SK-N-SH (cell line): ENCODE measurements around the gene TULP3. TPM values are rescaled to one million over a fixed set of nuclear protein-coding genes. Genes with fewer than 3 reads are reported as not detected.

ENCODE experiments used
- CTCF ChIA-PET: fragments of 300-600, 350-600 bp; formaldehyde crosslinking; extraction: SDS; loops from one replicate; lab custom pipeline; 2021; lab: Yijun Ruan, JAX
- POLR2A ChIA-PET: fragments of 350-600 bp; sonication (Branson Sonifier 250); formaldehyde crosslinking; extraction: SDS; loops from one replicate; lab custom pipeline; 2020; ENCODE audit warnings: antibody characterized with exemption, inconsistent platforms; lab: Yijun Ruan, JAX
- DNase-seq: peaks from one replicate; pipeline ENCODE4 v3.0.0; 2012
- H2AFZ ChIP-seq: fragments of 200-600 bp; sonication (generic); 2 replicates; pipeline ENCODE4 v1.8.1; 2016; ENCODE audit warnings: antibody characterized with exemption, mild to moderate bottlenecking, low read depth
- H3F3A ChIP-seq: fragments of 200-600 bp; sonication (generic); replicated peaks from 2 replicates; pipeline ENCODE3; 2016; ENCODE audit warnings: antibody characterized with exemption, mild to moderate bottlenecking; ENCODE audit not compliant: insufficient read depth
- H3K27ac ChIP-seq, 2 experiments: fragments of 200-500 bp in 1 of 2; fragments of 200-600 bp in 1 of 2; sonication (Bioruptor generic) in 1 of 2; sonication (generic), shearing (Covaris generic) in 1 of 2; 2 replicates each; pipeline versions ENCODE4 v1.5.1 to v1.6.1; 2014 to 2016; ENCODE audit warnings: low read depth in 2 of 2, inconsistent platforms in 1 of 2, low read length in 1 of 2, mild to moderate bottlenecking in 1 of 2, mixed read lengths in 1 of 2
- H3K27me3 ChIP-seq: fragments of 200-600 bp; sonication (generic), shearing (Covaris generic); 2 replicates; pipeline ENCODE4 v1.6.1; 2016; ENCODE audit warnings: mixed run types; ENCODE audit not compliant: insufficient read depth
- H3K36me3 ChIP-seq, 2 experiments: fragments of 200-500 bp in 1 of 2; fragments of 200-600 bp in 1 of 2; sonication (Bioruptor generic) in 1 of 2; sonication (generic) in 1 of 2; replicated peaks in 1 of 2; 2 replicates each; pipeline versions ENCODE3 to v1.5.1; 2014 to 2016; ENCODE audit warnings: low read length in 1 of 2, mild to moderate bottlenecking in 1 of 2; ENCODE audit not compliant: insufficient read depth in 2 of 2, control insufficient read depth in 1 of 2
- H3K4me1 ChIP-seq, 2 experiments: fragments of 200-500 bp in 1 of 2; fragments of 200-600 bp in 1 of 2; sonication (Bioruptor generic) in 1 of 2; sonication (generic), shearing (Covaris generic) in 1 of 2; 2 replicates each; pipeline versions ENCODE4 v1.5.1 to v1.6.1; 2014 to 2016; ENCODE audit warnings: low read depth in 1 of 2, low read length in 1 of 2, mixed run types in 1 of 2; ENCODE audit not compliant: insufficient read depth in 2 of 2, control insufficient read depth in 1 of 2
- H3K4me2 ChIP-seq: fragments of 200-600 bp; sonication (generic), shearing (Covaris generic); 2 replicates; pipeline ENCODE4 v1.6.1; 2017; ENCODE audit warnings: mixed run types
- H3K4me3 ChIP-seq, 2 experiments: fragments of 200-500 bp in 1 of 2; fragments of 200-600 bp in 1 of 2; sonication (Bioruptor generic) in 1 of 2; sonication (generic), shearing (Covaris generic) in 1 of 2; 2 replicates each; pipeline versions ENCODE4 v1.5.1 to v1.8.1; 2014 to 2016; ENCODE audit warnings: low read depth in 2 of 2, inconsistent platforms in 1 of 2, low read length in 1 of 2, mild to moderate bottlenecking in 1 of 2, mixed read lengths in 1 of 2, moderate library complexity in 1 of 2
- H3K79me2 ChIP-seq: fragments of 200-600 bp; sonication (generic); 2 replicates; pipeline ENCODE4 v1.8.1; 2017; ENCODE audit warnings: mild to moderate bottlenecking; ENCODE audit not compliant: insufficient read depth
- H3K9ac ChIP-seq: fragments of 200-600 bp; sonication (generic); 2 replicates; pipeline ENCODE4 v1.6.1; 2017; ENCODE audit warnings: mixed run types
- H3K9me2 ChIP-seq: fragments of 200-600 bp; sonication (generic); 2 replicates; pipeline ENCODE4 v1.6.1; 2017; ENCODE audit warnings: mixed run types
- H3K9me3 ChIP-seq: fragments of 200-600 bp; sonication (generic); 2 replicates; pipeline ENCODE4 v1.6.1; 2017; ENCODE audit warnings: mixed run types, mild to moderate bottlenecking, moderate library complexity
- H4K20me1 ChIP-seq: fragments of 200-600 bp; sonication (generic); 2 replicates; pipeline ENCODE4 v1.6.1; 2017; ENCODE audit warnings: mild to moderate bottlenecking, mixed run types; ENCODE audit not compliant: insufficient read depth
- ELF1 ChIP-seq: IDR thresholded peaks from 2 replicates; pipeline ENCODE4 v1.4.0; 2012
- EP300 ChIP-seq, 2 experiments: IDR thresholded peaks; 2 replicates each; pipeline versions ENCODE4 v1.4.0 to v1.6.1; 2012; ENCODE audit warnings: borderline replicate concordance in 1 of 2, low read depth in 1 of 2, low read length in 1 of 2
- FOXM1 ChIP-seq: IDR thresholded peaks from 2 replicates; pipeline ENCODE4 v1.4.0; 2012; ENCODE audit warnings: low read depth, mild to moderate bottlenecking
- GATA2 ChIP-seq: sonication (generic); formaldehyde crosslinking; IDR thresholded peaks from 2 replicates; pipeline ENCODE4 v1.5.0; 2020; ENCODE audit warnings: mild to moderate bottlenecking, missing genetic modification reagents
- JUND ChIP-seq: IDR thresholded peaks from 2 replicates; pipeline ENCODE4 v1.4.0; 2012
- NFIC ChIP-seq: IDR thresholded peaks from 2 replicates; pipeline ENCODE4 v1.4.0; 2012; ENCODE audit warnings: borderline replicate concordance
- NRF1 ChIP-seq: IDR thresholded peaks from 2 replicates; pipeline ENCODE4 v1.6.1; 2012; ENCODE audit warnings: low read depth, mild to moderate bottlenecking, low read length
- RAD21 ChIP-seq: IDR thresholded peaks from 2 replicates; pipeline ENCODE4 v1.6.1; 2012; ENCODE audit warnings: mild to moderate bottlenecking, low read length
- RFX5 ChIP-seq: IDR thresholded peaks from 2 replicates; pipeline ENCODE4 v1.6.1; 2012; ENCODE audit warnings: mild to moderate bottlenecking, improper control_type of control experiment, low read length
- TEAD4 ChIP-seq: IDR thresholded peaks from 2 replicates; pipeline ENCODE4 v1.4.0; 2012; ENCODE audit warnings: mild to moderate bottlenecking, borderline replicate concordance; ENCODE audit not compliant: insufficient read depth
- YY1 ChIP-seq: IDR thresholded peaks from 2 replicates; pipeline ENCODE4 v1.4.0; 2012; ENCODE audit warnings: low read depth, mild to moderate bottlenecking
- WGBS: methylation state at CpG from one replicate; pipeline ENCODE4 v1.1.6; 2017; ENCODE audit warnings: low lambda C conversion rate; 5-methylcytosine and 5-hydroxymethylcytosine counted together
- polyA plus RNA-seq, 3 experiments: library from polyadenylated mRNA; depleted of rRNA; stranded (reverse); fragments of >200 nt; gene quantifications; 2 replicates each; pipeline ENCODE4 v1.2.3, GENCODE V29; 2012
- TF ChIP-seq, protein P1 (sequence below): IDR thresholded peaks from 2 replicates; pipeline ENCODE4 v1.6.1; 2012; ENCODE audit warnings: mild to moderate bottlenecking, low read depth, low read length, moderate library complexity
- TF ChIP-seq, protein P2 (sequence below): IDR thresholded peaks from 2 replicates; pipeline ENCODE4 v1.4.0; 2012; ENCODE audit warnings: low read depth, borderline replicate concordance
- TF ChIP-seq, protein P3 (sequence below): IDR thresholded peaks from 2 replicates; pipeline ENCODE4; 2012
- TF ChIP-seq, protein P4 (sequence below): IDR thresholded peaks from 2 replicates; pipeline ENCODE4 v1.4.0; 2012; ENCODE audit warnings: low read depth, borderline replicate concordance
- TF ChIP-seq, protein P5 (sequence below): fragments of 150-350 bp; IDR thresholded peaks from 2 replicates; pipeline ENCODE4 v1.6.1; 2016; ENCODE audit warnings: mild to moderate bottlenecking, low read depth, low read length

The TULP3 gene
- polyA plus RNA-seq, 1 of the 3 experiments (the other 2 are of a cell fraction), result 22.6 TPM

DNA sequence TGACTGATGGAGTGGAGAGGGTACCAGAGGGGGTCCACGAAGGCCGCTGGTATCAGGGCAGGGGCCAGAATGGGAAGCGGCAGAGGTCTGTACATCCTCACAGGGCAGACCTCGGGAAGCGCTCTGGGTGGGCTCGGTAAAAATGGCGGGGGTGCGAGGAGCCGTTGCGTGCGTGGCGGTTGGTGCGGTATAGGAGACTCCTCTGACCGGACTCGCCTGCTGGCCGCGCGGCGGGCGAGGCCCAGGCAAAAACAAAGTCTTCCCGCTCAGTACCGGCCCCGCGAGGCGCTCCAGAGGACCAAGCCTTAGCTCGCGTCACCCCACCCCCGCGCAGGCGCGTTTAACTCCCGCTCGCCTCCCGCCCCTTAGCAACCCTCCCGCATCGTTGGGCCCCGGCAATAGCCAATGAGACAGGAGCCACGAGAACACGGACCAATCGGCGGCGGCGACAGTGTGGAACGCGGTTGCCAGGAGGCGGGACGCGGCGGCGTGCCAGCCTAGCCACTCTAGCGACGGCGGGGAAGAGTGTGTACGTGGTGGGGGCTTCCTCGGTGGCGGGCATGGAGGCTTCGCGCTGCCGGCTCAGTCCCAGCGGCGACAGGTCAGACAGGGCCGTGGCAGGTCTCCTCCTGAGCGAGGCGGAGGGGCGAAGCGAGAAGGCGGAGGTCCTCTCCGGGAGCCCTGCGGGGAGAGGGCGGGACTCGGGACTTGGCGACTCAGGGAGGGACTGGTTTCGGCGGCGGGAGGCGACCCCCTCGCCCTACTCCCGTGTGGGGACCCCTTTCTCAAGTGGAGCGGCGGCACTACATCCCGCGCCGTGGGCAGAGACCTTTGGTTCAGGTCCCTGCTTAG is at the start of gene TULP3 (continued):
- TF ChIP-seq TEAD4 (no peak), GATA2 (no peak), FOXM1 (no peak), NFIC (peak; percentile 78)
- TF ChIP-seq, protein P1, sequence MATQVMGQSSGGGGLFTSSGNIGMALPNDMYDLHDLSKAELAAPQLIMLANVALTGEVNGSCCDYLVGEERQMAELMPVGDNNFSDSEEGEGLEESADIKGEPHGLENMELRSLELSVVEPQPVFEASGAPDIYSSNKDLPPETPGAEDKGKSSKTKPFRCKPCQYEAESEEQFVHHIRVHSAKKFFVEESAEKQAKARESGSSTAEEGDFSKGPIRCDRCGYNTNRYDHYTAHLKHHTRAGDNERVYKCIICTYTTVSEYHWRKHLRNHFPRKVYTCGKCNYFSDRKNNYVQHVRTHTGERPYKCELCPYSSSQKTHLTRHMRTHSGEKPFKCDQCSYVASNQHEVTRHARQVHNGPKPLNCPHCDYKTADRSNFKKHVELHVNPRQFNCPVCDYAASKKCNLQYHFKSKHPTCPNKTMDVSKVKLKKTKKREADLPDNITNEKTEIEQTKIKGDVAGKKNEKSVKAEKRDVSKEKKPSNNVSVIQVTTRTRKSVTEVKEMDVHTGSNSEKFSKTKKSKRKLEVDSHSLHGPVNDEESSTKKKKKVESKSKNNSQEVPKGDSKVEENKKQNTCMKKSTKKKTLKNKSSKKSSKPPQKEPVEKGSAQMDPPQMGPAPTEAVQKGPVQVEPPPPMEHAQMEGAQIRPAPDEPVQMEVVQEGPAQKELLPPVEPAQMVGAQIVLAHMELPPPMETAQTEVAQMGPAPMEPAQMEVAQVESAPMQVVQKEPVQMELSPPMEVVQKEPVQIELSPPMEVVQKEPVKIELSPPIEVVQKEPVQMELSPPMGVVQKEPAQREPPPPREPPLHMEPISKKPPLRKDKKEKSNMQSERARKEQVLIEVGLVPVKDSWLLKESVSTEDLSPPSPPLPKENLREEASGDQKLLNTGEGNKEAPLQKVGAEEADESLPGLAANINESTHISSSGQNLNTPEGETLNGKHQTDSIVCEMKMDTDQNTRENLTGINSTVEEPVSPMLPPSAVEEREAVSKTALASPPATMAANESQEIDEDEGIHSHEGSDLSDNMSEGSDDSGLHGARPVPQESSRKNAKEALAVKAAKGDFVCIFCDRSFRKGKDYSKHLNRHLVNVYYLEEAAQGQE, result no peak
- TF ChIP-seq, protein P2, sequence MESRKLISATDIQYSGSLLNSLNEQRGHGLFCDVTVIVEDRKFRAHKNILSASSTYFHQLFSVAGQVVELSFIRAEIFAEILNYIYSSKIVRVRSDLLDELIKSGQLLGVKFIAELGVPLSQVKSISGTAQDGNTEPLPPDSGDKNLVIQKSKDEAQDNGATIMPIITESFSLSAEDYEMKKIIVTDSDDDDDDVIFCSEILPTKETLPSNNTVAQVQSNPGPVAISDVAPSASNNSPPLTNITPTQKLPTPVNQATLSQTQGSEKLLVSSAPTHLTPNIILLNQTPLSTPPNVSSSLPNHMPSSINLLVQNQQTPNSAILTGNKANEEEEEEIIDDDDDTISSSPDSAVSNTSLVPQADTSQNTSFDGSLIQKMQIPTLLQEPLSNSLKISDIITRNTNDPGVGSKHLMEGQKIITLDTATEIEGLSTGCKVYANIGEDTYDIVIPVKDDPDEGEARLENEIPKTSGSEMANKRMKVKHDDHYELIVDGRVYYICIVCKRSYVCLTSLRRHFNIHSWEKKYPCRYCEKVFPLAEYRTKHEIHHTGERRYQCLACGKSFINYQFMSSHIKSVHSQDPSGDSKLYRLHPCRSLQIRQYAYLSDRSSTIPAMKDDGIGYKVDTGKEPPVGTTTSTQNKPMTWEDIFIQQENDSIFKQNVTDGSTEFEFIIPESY, result 0 out of 2 replicates have a peak, but pooled peaks have one; percentile 56

DNA sequence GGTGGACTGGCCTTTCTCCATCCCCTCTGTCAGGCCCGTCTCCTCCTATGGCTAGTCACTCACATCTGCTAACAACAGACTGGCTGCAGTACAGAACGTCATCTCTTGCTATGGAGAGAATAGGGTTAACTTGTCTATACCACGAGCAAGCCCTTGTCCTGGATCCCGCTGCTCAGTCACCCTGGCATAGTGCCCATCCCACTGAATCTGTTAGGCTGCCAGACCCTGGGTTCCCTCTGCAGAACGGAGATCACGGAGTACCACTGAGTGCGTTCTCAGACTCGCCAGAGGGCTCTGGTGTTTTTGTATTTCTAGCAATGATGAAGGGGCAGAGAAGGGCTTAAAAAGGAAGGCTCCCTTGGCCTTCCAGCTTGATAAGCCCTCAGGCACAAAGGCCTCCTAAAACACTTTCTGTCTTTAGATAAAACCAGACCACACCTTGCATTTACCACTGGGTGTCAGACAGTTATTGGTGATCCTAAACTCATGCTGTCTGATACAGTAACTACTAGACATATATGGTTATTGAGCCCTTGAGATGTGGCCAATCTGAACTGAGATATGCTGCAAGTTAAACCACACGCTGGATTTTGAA is 49.5 kb upstream of the TULP3 start:
- H3K4me1 ChIP-seq, result peaks cover 0 to 8% of the 10 kb centered on the region in 2 experiments; a peak in 1 of 4 replicates
- H3F3A ChIP-seq, result no peaks in the 10 kb centered on the region
- H3K4me2 ChIP-seq, result no peak overlapping the region
- TF ChIP-seq, protein P3, sequence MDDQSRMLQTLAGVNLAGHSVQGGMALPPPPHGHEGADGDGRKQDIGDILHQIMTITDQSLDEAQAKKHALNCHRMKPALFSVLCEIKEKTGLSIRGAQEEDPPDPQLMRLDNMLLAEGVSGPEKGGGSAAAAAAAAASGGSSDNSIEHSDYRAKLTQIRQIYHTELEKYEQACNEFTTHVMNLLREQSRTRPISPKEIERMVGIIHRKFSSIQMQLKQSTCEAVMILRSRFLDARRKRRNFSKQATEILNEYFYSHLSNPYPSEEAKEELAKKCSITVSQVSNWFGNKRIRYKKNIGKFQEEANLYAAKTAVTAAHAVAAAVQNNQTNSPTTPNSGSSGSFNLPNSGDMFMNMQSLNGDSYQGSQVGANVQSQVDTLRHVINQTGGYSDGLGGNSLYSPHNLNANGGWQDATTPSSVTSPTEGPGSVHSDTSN, result no peak
- TF ChIP-seq RAD21, result no peak
- TF ChIP-seq NRF1, result no peak
- TF ChIP-seq, protein P4, sequence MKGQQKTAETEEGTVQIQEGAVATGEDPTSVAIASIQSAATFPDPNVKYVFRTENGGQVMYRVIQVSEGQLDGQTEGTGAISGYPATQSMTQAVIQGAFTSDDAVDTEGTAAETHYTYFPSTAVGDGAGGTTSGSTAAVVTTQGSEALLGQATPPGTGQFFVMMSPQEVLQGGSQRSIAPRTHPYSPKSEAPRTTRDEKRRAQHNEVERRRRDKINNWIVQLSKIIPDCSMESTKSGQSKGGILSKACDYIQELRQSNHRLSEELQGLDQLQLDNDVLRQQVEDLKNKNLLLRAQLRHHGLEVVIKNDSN, result no peak
- no peak for TF ChIP-seq EP300 (IDR thresholded peaks at IDR 0.05; ENCODE audit: borderline replicate concordance in 1 of 2, low read depth in 1 of 2, low read length in 1 of 2)
- TF ChIP-seq JUND, result no peak
- TF ChIP-seq RFX5, result no peak
- TF ChIP-seq, protein P5, sequence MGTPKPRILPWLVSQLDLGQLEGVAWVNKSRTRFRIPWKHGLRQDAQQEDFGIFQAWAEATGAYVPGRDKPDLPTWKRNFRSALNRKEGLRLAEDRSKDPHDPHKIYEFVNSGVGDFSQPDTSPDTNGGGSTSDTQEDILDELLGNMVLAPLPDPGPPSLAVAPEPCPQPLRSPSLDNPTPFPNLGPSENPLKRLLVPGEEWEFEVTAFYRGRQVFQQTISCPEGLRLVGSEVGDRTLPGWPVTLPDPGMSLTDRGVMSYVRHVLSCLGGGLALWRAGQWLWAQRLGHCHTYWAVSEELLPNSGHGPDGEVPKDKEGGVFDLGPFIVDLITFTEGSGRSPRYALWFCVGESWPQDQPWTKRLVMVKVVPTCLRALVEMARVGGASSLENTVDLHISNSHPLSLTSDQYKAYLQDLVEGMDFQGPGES, result no peak; the same call in 1 of the 2 replicates
- TF ChIP-seq YY1, result no peak
- no peak for TF ChIP-seq ELF1
- H4K20me1 ChIP-seq, result no peaks in the 10 kb centered on the region
- no peaks in the 10 kb centered on the region for H3K9me2 ChIP-seq
- H3K79me2 ChIP-seq, result no peaks in the 10 kb centered on the region
- ChIA-PET CTCF (interaction anchor here (2.6 kb wide), 1 partner anchor 12 kb away, joined by 10 read pairs; no protein-coding TSS in a partner anchor), POLR2A (no interaction called here)
- no peaks in the 10 kb centered on the region for H3K27me3 ChIP-seq
- no peak overlapping the region for H3K9ac ChIP-seq
- no peak overlapping the region for H2AFZ ChIP-seq
- H3K36me3 ChIP-seq, result no peaks in the 10 kb centered on the region
- H3K27ac ChIP-seq, result peak overlapping the region in 1 of 2 experiments; percentile 39; a peak in 2 of 4 replicates
- no peak overlapping the region for H3K4me3 ChIP-seq
- 63% methylated on average over 9 of the region's 9 CpGs for WGBS
- no peaks in the 10 kb centered on the region for H3K9me3 ChIP-seq
- DNase-seq, result peak; percentile 84
